K562 (cell line): ENCODE measurements around the gene GASK1A. TPM values are rescaled to one million over a fixed set of nuclear protein-coding genes. Genes with fewer than 3 reads are reported as not detected.
A peak's percentile ranks its signal among the peaks of the same experiment; 100 is the strongest.

ENCODE experiments used
- ATAC-seq: fragments of 200-7000 bp; cut with Tn5 transposase; 3 replicates; pipeline ENCODE4 v1.9.1; 2020; ENCODE audit warnings: moderate library complexity
- BruUV-seq: library from RNA; stranded (reverse); fragments of 400-500 nt; replicated peaks from 2 replicates; lab custom pipeline; 2021; lab: Mats Ljungman, UMichigan
- CTCF ChIA-PET: fragments of 300-600 bp; formaldehyde crosslinking; extraction: SDS; loops from one replicate; lab custom pipeline; 2021; ENCODE audit warnings: low intra/inter-chr PET ratio; lab: Yijun Ruan, JAX
- POLR2A ChIA-PET: fragments of 300-600, 350-650 bp; sonication (Branson Sonifier 250); formaldehyde crosslinking; extraction: SDS; loops from one replicate; lab custom pipeline; 2021; ENCODE audit warnings: antibody characterized with exemption, inconsistent platforms; lab: Yijun Ruan, JAX
- DNase-seq, 4 experiments: peaks; one replicate each; pipeline versions ENCODE4 v3.0.0 to v3.0.0-alpha.2; 2011 to 2018; ENCODE audit warnings: low spot score in 3 of 4, mixed read lengths in 3 of 4; ENCODE audit errors: extremely low read depth in 1 of 4
- FAIRE-seq: peaks from 2 replicates; lab custom pipeline; 2011; peaks lifted over from hg19 to GRCh38; lab: Jason Lieb, UNC
- H2AFZ ChIP-seq: 2 replicates; pipeline ENCODE4 v1.6.0; 2011; ENCODE audit warnings: low read depth, low read length, control low read depth, inconsistent platforms
- H3K27ac ChIP-seq: fragments of 200-600 bp; 3 replicates; pipeline ENCODE4 v1.8.0; 2011; ENCODE audit warnings: low read depth, mild to moderate bottlenecking, control low read depth, inconsistent platforms, low read length, moderate library complexity, mixed read lengths; ENCODE audit errors: extremely low read depth
- H3K27me3 ChIP-seq, 2 experiments: fragments of 300-600 bp in 1 of 2; 2 replicates in 1 of 2; 3 replicates in 1 of 2; pipeline versions ENCODE4 v1.6.0 to v1.8.0; 2011; ENCODE audit warnings: inconsistent platforms in 2 of 2, low read length in 2 of 2, mild to moderate bottlenecking in 1 of 2, mixed read lengths in 1 of 2, moderate library complexity in 1 of 2; ENCODE audit not compliant: control insufficient read depth in 2 of 2, insufficient read depth in 2 of 2
- H3K36me3 ChIP-seq: fragments of 300-600 bp; 3 replicates; pipeline ENCODE4 v1.8.0; 2011; ENCODE audit warnings: mild to moderate bottlenecking, low read length, inconsistent platforms; ENCODE audit not compliant: control insufficient read depth, insufficient read depth
- H3K4me1 ChIP-seq, 2 experiments: fragments of 200-600 bp in 1 of 2; replicated peaks in 1 of 2; 2 replicates in 1 of 2; 3 replicates in 1 of 2; pipeline versions ENCODE4 v1.5.1 to v1.8.0; 2011; ENCODE audit warnings: inconsistent platforms in 2 of 2, low read length in 2 of 2, mild to moderate bottlenecking in 1 of 2, mixed read lengths in 1 of 2, moderate library complexity in 1 of 2; ENCODE audit not compliant: control insufficient read depth in 2 of 2, insufficient read depth in 2 of 2
- H3K4me2 ChIP-seq: 2 replicates; pipeline ENCODE4 v1.6.1; 2011; ENCODE audit warnings: low read length, control low read depth, inconsistent platforms, mixed read lengths; ENCODE audit not compliant: insufficient read depth
- H3K4me3 ChIP-seq: fragments of 200-600 bp; sonication (generic), shearing (Covaris generic); 2 replicates; pipeline ENCODE4 v1.5.1; 2016; ENCODE audit warnings: control low read depth, inconsistent platforms
- H3K79me2 ChIP-seq: fragments of 200-600 bp; 3 replicates; pipeline ENCODE4 v1.8.0; 2011; ENCODE audit warnings: low read length, inconsistent platforms; ENCODE audit not compliant: control insufficient read depth, insufficient read depth
- H3K9ac ChIP-seq, 2 experiments: 2 replicates each; pipeline versions ENCODE4 v1.6.0 to v1.6.1; 2011; ENCODE audit warnings: low read depth in 2 of 2, low read length in 2 of 2, control low read depth in 1 of 2, inconsistent platforms in 1 of 2, mild to moderate bottlenecking in 1 of 2, mixed read lengths in 1 of 2; ENCODE audit not compliant: insufficient read depth in 1 of 2
- H3K9me1 ChIP-seq: one replicate; pipeline ENCODE4 v1.6.0; 2011; ENCODE audit warnings: inconsistent platforms, mild to moderate bottlenecking, low read length, moderate library complexity; ENCODE audit not compliant: control insufficient read depth, insufficient read depth
- H3K9me3 ChIP-seq: replicated peaks from 2 replicates; pipeline ENCODE4 v1.5.1; 2011; ENCODE audit warnings: low read depth, low read length, inconsistent platforms; ENCODE audit not compliant: control insufficient read depth, insufficient read depth
- H4K20me1 ChIP-seq: replicated peaks from 2 replicates; pipeline ENCODE4 v1.6.1; 2011; ENCODE audit warnings: low read length, inconsistent platforms, mixed read lengths; ENCODE audit not compliant: control insufficient read depth, insufficient read depth
- BCL6 ChIP-seq: fragments of 250-450 bp; sonication (Bioruptor Pico); IDR thresholded peaks from 2 replicates; pipeline ENCODE4 v1.4.0; 2020
- FOSL1 ChIP-seq: fragments of 200-800 bp; sonication (Bioruptor generic); conservative IDR thresholded peaks from 2 replicates; pipeline ENCODE4 v1.6.1; 2016; ENCODE audit warnings: missing genetic modification characterization, missing compliant biosample characterization
- JUND ChIP-seq, 2 experiments: IDR thresholded peaks; 2 replicates in 1 of 2; 3 replicates in 1 of 2; pipeline ENCODE4 v1.6.1; 2011; ENCODE audit warnings: borderline replicate concordance in 2 of 2, low read depth in 2 of 2, low read length in 2 of 2, improper control_type of control experiment in 1 of 2, missing biosample characterization in 1 of 2, missing genetic modification characterization in 1 of 2, missing genetic modification reagents in 1 of 2
- MAZ ChIP-seq, 2 experiments: fragments of 450-650 bp in 1 of 2; sonication (generic) in 1 of 2; formaldehyde crosslinking; IDR thresholded peaks in 1 of 2; conservative IDR thresholded peaks in 1 of 2; 2 replicates each; pipeline versions ENCODE4 v1.4.0 to v1.5.0; 2020; ENCODE audit warnings: mild to moderate bottlenecking in 1 of 2, missing genetic modification reagents in 1 of 2
- NFXL1 ChIP-seq: fragments of 450-650 bp; formaldehyde crosslinking; IDR thresholded peaks from 2 replicates; pipeline ENCODE4 v1.4.0; 2021; ENCODE audit warnings: mild to moderate bottlenecking
- RBM25 ChIP-seq: fragments of 200-400 bp; formaldehyde crosslinking; IDR thresholded peaks from 2 replicates; pipeline ENCODE4 v1.6.1; 2018; ENCODE audit warnings: low read length, low read depth, moderate library complexity; ENCODE audit not compliant: severe bottlenecking
- TSC22D4 ChIP-seq: fragments of 450-650 bp; IDR thresholded peaks from 2 replicates; pipeline ENCODE4 v1.6.1; 2016; ENCODE audit warnings: missing genetic modification characterization, missing biosample characterization, control low read depth
- ZNF133 ChIP-seq: fragments of 250-450 bp; sonication (Bioruptor Pico); IDR thresholded peaks from 2 replicates; pipeline ENCODE4 v1.4.0; 2020; ENCODE audit warnings: mild to moderate bottlenecking
- WGBS: fragments of 100-300 bp; shearing (Covaris generic); methylation state at CpG from one replicate; pipeline ENCODE4 v1.1.6; 2016; ENCODE audit warnings: low coverage, mixed read lengths; ENCODE audit not compliant: insufficient coverage; ENCODE audit errors: missing lambda C conversion rate; 5-methylcytosine and 5-hydroxymethylcytosine counted together
- in situ Hi-C: fragments of 300-500 bp; cut with MboI; formaldehyde crosslinking; loops from 4 replicates; pipeline ENCODE4 v1.15.0; 2018; ENCODE audit warnings: inconsistent platforms, mixed read lengths
- intact Hi-C: fragments of 100-400 bp; cut with micrococcal nuclease; formaldehyde crosslinking; loops from 2 replicates; pipeline ENCODE4 v1.14.2; 2022
- polyA plus RNA-seq, 8 experiments: library from polyadenylated mRNA; depleted of rRNA in 4 of 8; stranded (reverse) in 5 of 8; unstranded in 3 of 8; fragments of >200 nt; fragmentation: Nextera tagmentation in 2 of 8; fragmentation: Illumina TruSeq in 1 of 8; extraction: Ambion mirVana in 2 of 8; extraction: Trizol in 1 of 8; gene quantifications; 2 replicates each; pipeline versions ENCODE4 v1.2.1 to v1.2.3, GENCODE V29; 2011 to 2014; ENCODE audit warnings: inconsistent platforms in 1 of 8, missing spikeins in 1 of 8
- total RNA-seq, 7 experiments: library from RNA; depleted of rRNA in 6 of 7; stranded (reverse); fragments of >200 nt in 6 of 7; fragmentation: Illumina TruSeq in 2 of 7; extraction: Trizol in 2 of 7; gene quantifications; 2 replicates each; pipeline versions ENCODE4 v1.2.1 to v1.2.3, GENCODE V29; 2011 to 2021; ENCODE audit warnings: low replicate concordance in 1 of 7
- TF ChIP-seq, protein P1 (sequence below): fragments of 450-650 bp; conservative IDR thresholded peaks from 2 replicates; pipeline ENCODE4 v1.6.1; 2016; ENCODE audit warnings: missing genetic modification characterization, low read depth, mild to moderate bottlenecking, control low read depth, missing compliant biosample characterization
- TF ChIP-seq, protein P2 (sequence below), 2 experiments: fragments of 450-650 bp in 1 of 2; sonication (generic) in 1 of 2; formaldehyde crosslinking in 1 of 2; IDR thresholded peaks in 1 of 2; conservative IDR thresholded peaks in 1 of 2; 2 replicates each; pipeline versions ENCODE4 v1.6.1 to v1.8.1; 2016 to 2023; ENCODE audit warnings: mild to moderate bottlenecking in 2 of 2, moderate library complexity in 2 of 2, inconsistent platforms in 1 of 2, missing genetic modification reagents in 1 of 2

The GASK1A gene
- total and polyA plus RNA-seq, 9 of the 15 experiments (the other 6 are each of a cell fraction or from before 2014, with no cell fraction given): 0.04 to 0.11 (median 0.05) TPM; not detected in 5

DNA sequence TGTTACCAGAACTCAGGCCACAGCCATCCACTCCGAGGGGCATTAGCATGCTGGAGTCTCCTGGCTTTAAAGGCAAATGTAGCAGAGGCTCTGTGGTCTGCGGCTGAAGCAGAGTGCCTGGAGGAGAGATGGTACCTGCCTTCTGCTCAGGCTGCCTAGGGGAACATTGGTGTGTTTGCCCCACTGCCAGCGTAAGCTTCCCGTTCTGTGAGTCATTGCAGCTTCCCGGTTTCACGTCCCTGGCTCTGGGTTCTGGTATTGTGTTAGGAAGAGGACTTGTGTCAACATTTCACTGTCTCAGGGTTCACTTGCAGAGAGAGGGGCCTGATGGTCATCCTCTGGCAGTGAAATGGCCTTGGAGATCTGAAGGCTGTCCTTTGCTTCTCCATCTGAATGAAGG lies 1.8 kb downstream of the GASK1A start (continued):
- TF ChIP-seq RBM25 (no peak), BCL6 (CRISPR knock-in tag) (no peak), TSC22D4 (no peak)
- TF ChIP-seq, protein P1, sequence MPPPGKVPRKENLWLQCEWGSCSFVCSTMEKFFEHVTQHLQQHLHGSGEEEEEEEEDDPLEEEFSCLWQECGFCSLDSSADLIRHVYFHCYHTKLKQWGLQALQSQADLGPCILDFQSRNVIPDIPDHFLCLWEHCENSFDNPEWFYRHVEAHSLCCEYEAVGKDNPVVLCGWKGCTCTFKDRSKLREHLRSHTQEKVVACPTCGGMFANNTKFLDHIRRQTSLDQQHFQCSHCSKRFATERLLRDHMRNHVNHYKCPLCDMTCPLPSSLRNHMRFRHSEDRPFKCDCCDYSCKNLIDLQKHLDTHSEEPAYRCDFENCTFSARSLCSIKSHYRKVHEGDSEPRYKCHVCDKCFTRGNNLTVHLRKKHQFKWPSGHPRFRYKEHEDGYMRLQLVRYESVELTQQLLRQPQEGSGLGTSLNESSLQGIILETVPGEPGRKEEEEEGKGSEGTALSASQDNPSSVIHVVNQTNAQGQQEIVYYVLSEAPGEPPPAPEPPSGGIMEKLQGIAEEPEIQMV (tag): no peak

DNA sequence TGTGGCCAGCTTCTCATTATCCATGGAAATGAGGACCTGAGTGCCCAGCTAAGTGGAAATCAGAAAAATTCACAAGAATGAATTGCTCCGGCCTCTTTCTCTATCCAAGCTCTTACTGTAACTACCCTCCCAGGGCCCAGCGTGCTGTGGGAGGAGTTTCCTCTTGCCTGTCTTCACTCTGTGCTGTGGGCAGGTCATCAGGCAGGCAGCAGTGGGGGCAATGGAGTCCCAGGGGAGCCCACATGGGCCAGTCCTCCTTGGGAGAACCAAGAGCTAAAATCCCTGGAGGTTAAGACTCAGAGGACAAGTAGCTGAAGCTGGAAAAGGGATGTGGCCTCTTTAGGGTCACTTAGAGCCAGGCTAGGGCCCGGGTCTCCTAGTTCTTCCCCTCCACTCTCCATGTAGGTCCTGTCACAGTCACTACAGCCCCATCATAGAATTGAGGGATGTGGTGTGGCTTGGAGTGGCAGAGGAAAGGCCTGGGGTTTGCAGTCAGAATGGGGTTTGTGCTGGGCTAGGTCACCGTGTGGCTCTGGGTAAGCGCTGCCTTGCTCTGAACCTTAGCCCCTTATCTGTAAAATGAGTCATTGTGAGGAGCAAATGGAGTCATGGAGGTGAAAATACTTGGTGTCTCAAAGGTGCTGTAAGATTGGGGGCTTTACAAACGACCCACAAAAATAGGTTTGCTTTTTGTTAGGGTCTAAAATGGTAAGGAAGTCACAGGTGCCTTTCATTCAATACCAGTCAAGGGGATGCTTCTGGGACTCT lies 3.7 kb downstream of the GASK1A start:
- CTCF ChIA-PET: no interaction called here
- Histone ChIP-seq H3K4me1 (peaks cover 0 to 10% of the 10 kb centered on the region in 2 experiments; a peak in 2 of 5 replicates), H3K27me3 (peaks cover 37 to 54% of the 10 kb centered on the region in 2 experiments), H3K9ac (no peak overlapping the region), H3K27ac (no peak overlapping the region)
- POLR2A ChIA-PET: interaction anchor here (0.6 to 1.0 kb wide), 2 partner anchors 29 to 39 kb away, joined by 4 read pairs; no protein-coding TSS in a partner anchor
- in situ Hi-C loops (no loop called here), intact Hi-C loops (no loop called here)
- WGBS: 1% methylated on average over 6 of the region's 6 CpGs
- no peak for DNase-seq
- TF ChIP-seq JUND (IDR thresholded peaks at IDR 0.05; ENCODE audit: borderline replicate concordance, low read depth, low read length): peak; percentile 63
- peak; percentile 41; the same call in 1 of the 3 replicates for TF ChIP-seq JUND (tag; IDR thresholded peaks at IDR 0.05; ENCODE audit: borderline replicate concordance, low read depth, low read length)
- no peak for TF ChIP-seq ZNF133
- TF ChIP-seq FOSL1 (tag): peak; percentile 82
- no peak for TF ChIP-seq MAZ (CRISPR knock-in tag; conservative IDR thresholded peaks at IDR 0.05 in 1 of 2, IDR thresholded peaks at IDR 0.05 in 1 of 2)
- TF ChIP-seq NFXL1 (CRISPR knock-in tag): no peak
- TF ChIP-seq, protein P2, sequence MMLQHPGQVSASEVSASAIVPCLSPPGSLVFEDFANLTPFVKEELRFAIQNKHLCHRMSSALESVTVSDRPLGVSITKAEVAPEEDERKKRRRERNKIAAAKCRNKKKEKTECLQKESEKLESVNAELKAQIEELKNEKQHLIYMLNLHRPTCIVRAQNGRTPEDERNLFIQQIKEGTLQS (IDR thresholded peaks at IDR 0.05): peak; percentile 27
- TF ChIP-seq, protein P2 (CRISPR knock-in tag; conservative IDR thresholded peaks at IDR 0.05): no peak
- TF ChIP-seq, all 486 proteins: peak for 3
- Histone ChIP-seq H3K36me3 (no peaks in the 10 kb centered on the region), H3K4me2 (no peak overlapping the region), H3K9me1 (no peaks in the 10 kb centered on the region), H2AFZ (no peak overlapping the region), H3K79me2 (no peaks in the 10 kb centered on the region), H3K4me3 (no peak overlapping the region), H3K9me3 (no peaks in the 10 kb centered on the region), H4K20me1 (no peaks in the 10 kb centered on the region)
- BruUV-seq: no TSS peak
- ATAC-seq (peak; percentile 45; the same call in 1 of the 3 replicates), FAIRE-seq (peak; percentile 46)
